Gastrocnemius medialis (tissue), 4 donors: ENCODE measurements around the gene SCN9A.

ENCODE experiments used
- POLR2A ChIP-seq, 2 donors: fragments of 450-650 bp; IDR thresholded peaks; one replicate each; pipeline ENCODE4 v1.6.1; 2017; ENCODE audit warnings: antibody characterized with exemption in 2 of 2, mild to moderate bottlenecking in 2 of 2, moderate library complexity in 2 of 2
- TF ChIP-seq, protein P1 (sequence below), 5 experiments: fragments of 450-650 bp in 3 of 5; fragments of 200-600 bp in 2 of 5; sonication (generic) in 2 of 5; IDR thresholded peaks in 4 of 5; conservative IDR thresholded peaks in 1 of 5; 1 replicate in 4 of 5; 2 replicates in 1 of 5; pipeline ENCODE4 v1.5.1; 2016 to 2019; ENCODE audit warnings: antibody characterized with exemption in 5 of 5, mild to moderate bottlenecking in 3 of 5, moderate library complexity in 3 of 5

- TF ChIP-seq, protein P1, sequence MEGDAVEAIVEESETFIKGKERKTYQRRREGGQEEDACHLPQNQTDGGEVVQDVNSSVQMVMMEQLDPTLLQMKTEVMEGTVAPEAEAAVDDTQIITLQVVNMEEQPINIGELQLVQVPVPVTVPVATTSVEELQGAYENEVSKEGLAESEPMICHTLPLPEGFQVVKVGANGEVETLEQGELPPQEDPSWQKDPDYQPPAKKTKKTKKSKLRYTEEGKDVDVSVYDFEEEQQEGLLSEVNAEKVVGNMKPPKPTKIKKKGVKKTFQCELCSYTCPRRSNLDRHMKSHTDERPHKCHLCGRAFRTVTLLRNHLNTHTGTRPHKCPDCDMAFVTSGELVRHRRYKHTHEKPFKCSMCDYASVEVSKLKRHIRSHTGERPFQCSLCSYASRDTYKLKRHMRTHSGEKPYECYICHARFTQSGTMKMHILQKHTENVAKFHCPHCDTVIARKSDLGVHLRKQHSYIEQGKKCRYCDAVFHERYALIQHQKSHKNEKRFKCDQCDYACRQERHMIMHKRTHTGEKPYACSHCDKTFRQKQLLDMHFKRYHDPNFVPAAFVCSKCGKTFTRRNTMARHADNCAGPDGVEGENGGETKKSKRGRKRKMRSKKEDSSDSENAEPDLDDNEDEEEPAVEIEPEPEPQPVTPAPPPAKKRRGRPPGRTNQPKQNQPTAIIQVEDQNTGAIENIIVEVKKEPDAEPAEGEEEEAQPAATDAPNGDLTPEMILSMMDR (IDR thresholded peaks at IDR 0.05 in 4 of 5, conservative IDR thresholded peaks at IDR 0.05 in 1 of 5): no peak
- no peak for TF ChIP-seq POLR2A (IDR thresholded peaks at IDR 0.05)
Measured at GRCh38 chr2:166234112-166234846, 141.5 kb downstream of the SCN9A start.
